HG03469 (cell line): ENCODE results near the gene PLIN4.
"Not testable (repeated sequence)": the region's sequence is repeated elsewhere in the genome, so short reads cannot be mapped to it uniquely, and the experiment has no call there.

ENCODE experiments used
- ATAC-seq: cut with Tn5 transposase; IDR thresholded peaks from one replicate; pipeline ENCODE4 v1.9.1; 2021; ENCODE audit warnings: mild to moderate bottlenecking, moderate library complexity, moderate number of reproducible peaks; ENCODE audit not compliant: unreplicated experiment

PLIN4 gene

DNA sequence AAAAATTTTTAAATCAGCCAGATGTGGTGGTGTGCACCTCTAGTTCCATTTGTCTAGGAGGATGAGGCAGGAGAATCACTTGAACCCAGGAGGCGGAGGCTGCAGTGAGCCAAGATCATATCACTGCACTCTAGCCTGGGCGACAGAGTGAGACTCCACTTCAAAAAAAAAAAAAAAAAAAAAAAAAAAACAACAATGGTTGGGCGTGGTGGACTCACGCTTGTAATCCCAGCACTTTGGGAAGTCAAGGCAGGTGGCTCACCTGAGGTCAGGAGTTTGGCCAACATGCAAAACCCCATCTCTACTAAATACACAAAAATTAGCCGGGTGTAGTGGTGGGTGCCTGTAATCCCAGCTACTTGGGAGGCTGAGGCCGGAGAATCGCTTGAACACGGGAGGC is 9.1 kb upstream of the PLIN4 start:
- not testable (repeated sequence) for ATAC-seq

- ATAC-seq = no peak
These were observed 7.3 kb upstream of the PLIN4 start for GRCh38 chr19:4525563-4526002.

GRCh38 chr19:4524808-4525562 is 6.7 kb upstream of the PLIN4 start:
- ATAC-seq = no peak

DNA sequence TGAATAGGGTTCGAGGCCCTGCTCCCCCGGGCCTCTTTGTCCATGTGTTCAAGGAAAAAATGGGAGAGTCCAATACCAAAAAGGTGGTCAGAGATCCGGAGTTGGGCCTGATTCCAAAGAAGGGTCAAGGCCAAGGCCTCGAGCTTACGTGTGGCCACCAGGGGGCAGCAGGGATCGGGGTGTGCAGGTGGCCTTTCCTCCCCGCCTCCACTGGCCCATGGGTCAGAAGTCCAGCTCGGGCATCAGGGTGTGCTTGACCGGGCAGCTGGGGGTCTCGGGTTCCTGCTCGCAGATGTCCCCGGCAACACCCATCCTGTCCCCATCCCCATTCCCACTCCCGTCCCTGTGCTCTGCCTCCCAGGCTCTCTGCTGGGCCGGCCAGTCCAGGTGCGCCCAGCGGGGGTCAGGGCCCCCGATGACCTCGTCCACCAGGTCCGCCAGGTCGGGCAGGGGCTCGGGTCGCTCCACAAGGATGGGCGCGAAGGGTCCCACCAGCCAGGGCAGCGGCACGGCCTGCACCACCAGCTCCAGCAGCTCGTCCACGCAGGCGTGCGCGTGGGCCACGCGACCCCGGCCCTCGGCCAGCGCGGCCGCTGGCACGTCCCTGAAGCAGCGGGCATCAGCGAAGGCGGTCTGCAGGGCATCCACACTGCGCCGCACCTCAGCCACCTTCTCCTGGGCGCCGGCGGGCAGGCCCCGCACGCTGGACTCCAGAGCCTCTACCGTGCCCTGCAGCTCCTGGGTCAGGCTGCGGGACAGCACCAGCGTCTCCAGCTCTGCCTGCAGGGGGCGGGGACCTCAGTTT is 5.2 kb upstream of the PLIN4 start:
- ATAC-seq = no peak

- ATAC-seq = no peak
These were observed 4.2 kb upstream of the PLIN4 start for GRCh38 chr19:4522291-4523002.

DNA sequence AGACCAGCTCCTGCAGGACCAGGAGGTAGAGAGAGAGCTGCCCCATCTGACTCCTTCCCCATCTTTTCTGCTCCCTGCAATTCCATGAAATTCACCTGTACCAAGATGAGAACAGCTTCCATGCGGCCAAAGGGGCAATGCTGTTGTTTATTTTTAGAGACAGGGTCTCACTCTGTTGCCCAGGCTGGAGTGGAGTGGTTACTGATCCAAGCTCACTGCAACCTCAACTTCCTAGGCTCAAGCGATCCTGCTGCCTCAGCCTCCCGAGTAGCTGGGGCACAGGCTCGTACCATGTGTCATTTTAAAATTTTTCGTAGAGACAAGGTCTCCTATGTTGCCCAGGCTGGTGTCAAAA is 3.6 kb upstream of the PLIN4 start:
- no peak for ATAC-seq

DNA sequence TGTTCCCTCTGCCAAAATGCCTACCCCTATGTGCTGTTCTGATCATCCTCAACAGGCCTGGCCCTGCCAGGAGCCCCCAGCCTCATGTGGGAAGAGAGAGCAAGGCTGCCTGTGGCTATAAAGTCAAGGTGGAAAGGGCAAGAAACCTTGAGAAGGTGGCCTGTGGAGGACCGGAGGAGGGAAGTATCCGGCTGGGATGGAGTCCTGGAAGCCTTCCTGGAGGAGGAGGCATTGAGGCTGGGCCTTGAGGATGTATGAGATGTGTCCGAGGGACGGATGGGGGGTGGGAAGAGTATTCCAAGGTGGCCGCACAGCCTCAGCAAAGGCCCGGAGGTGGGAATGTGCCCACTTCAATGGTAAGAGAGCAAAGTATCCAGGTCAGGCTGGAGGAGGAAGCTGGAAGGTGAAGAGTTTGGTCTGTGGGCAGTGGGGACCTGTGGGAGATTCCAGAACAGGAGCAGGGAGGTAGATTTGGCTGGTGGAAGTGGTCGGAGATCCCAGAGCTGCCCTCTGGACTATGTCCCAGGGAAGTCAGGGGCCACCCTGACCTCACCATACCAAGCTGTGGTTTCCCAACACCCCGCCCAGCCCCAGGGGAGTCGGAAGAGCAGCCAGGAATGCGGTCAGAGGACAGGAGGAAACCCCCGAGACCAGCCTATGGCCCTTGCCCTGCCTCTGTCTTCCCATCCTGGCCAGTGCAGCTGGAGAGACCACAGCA is 3.0 kb upstream of the PLIN4 start:
- no peak for ATAC-seq

- no peak for ATAC-seq
These were observed 1.4 kb upstream of the PLIN4 start for GRCh38 chr19:4519521-4520277.

DNA sequence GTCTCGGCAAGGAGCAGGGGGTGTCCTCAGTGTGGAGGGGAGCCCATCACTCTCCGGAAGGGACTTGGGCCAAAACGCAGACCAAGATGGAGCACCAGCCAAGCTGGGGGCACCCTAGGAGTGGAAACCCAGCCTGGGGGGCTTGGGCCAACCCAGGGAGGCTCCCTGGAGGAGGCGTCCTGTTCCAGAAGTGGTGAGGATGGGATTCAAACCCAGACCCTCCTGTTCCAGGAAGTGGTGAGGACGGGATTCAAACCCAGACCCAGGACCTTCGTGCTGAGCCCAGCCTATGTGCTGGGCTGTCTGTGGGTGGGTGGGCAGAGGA is 848 bp upstream of the PLIN4 start:
- no peak for ATAC-seq

- no peak for ATAC-seq
These were observed 732 bp downstream of the PLIN4 start for GRCh38 chr19:4517451-4518057.

- ATAC-seq = no peak
These were observed 1.4 kb downstream of the PLIN4 start for GRCh38 chr19:4516939-4517300.

DNA sequence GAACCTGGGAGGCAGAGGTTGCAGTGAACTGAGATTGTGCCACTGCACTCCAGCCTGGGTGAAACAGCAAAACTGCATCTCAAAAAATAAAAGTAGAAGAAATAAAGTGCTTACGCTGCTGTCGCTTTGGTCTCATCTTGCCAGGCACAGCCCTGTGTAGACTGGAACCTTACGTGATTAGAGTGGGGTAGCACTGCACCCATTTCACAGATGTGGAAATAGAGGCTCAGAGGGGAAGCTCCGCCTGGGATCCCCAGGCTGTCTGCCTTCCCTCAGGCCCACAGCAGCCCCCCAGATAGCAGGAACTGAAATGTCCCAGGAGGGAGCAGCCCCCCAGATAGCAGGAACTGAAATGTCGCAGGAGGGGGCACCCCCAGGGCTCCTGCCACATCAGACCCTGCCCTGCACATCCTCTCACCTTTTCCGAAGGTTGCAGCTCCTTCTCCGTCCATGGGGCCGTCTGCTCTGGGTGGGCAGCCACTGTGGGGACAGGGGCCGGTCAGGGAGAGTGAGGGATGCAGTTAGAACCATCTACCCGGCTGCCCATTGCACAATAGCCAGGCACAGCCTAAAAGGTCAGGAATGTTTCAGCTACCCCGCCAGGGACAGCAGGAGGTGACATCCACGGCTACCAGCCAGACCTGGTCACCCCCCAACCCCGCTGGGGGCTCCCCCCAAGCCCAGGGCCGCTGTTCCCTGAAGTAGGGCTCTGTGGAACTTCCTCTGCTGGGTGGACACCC is 1.9 kb downstream of the PLIN4 start:
- no peak for ATAC-seq

DNA sequence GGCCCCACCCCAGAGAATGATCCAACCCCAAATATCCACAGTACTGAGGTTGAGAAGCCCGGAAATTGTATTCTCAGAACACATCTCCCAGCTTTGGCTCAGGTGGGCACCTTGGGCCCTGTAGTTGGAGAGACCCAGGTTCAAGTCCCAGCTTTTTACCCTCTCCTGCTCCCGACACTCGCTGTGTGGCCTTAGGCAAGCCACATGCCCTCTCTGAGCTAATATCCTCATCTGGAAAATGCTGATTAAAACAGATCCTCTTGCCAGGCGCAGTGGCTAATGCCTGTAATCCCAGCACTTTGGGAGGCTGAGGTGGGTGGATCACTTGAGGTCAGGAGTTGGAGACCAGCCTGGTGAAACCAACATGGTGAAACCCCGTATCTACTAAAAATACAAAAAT is 2.6 kb downstream of the PLIN4 start:
- no peak for ATAC-seq

GRCh38 chr19:4513248-4513647 is 5.0 kb downstream of the PLIN4 start:
- ATAC-seq = no peak

- ATAC-seq = no peak
These were observed 6.2 kb downstream of the PLIN4 start for GRCh38 chr19:4512070-4512469.

GRCh38 chr19:4511300-4512054 is 6.8 kb downstream of the PLIN4 start:
- no peak for ATAC-seq

GRCh38 chr19:4510435-4511255 is 7.6 kb downstream of the PLIN4 start:
- no peak for ATAC-seq

DNA sequence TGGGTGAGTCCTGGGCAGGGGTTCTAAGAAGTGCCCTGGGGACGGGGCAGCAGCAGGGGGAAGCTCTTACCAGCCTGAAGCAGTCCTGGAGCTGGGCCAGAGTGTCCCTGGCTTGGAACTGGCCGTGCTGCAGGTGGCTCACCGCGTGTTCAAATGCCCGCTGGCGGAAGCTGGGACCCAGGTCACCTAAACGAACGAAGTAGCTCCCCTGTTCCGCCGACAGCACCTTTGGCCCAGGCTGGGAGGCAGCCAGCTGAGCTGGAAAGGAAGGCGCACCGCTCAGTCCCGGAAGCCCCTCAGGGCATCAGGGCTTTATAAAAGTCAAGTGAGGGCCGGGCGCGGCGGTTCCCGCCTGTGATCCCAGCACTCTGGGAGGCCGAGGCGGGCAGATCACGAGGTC is 9.6 kb downstream of the PLIN4 start:
- no peak for ATAC-seq
